HEK293T (cell line): Measurements from ENCODE around the gene NOS2.

Source experiments
- ARNT ChIP-seq: fragments of 450-650 bp; IDR thresholded peaks from 2 replicates; pipeline ENCODE4 v1.6.1; 2017; ENCODE audit warnings: mild to moderate bottlenecking
- BHLHE40 ChIP-seq: fragments of 450-650 bp; IDR thresholded peaks from 2 replicates; pipeline ENCODE4 v1.6.1; 2016; ENCODE audit warnings: mild to moderate bottlenecking, moderate library complexity, borderline replicate concordance
- ELF4 ChIP-seq: fragments of 450-650 bp; IDR thresholded peaks from 2 replicates; pipeline ENCODE4 v1.6.1; 2017; ENCODE audit warnings: antibody characterized with exemption
- HDGF ChIP-seq: fragments of 450-650 bp; IDR thresholded peaks from 2 replicates; pipeline ENCODE4 v1.6.1; 2017; ENCODE audit warnings: antibody characterized with exemption, borderline replicate concordance
- NFRKB ChIP-seq: fragments of 450-650 bp; IDR thresholded peaks from 2 replicates; pipeline ENCODE4 v1.6.1; 2016; ENCODE audit warnings: mild to moderate bottlenecking, moderate library complexity
- PKNOX1 ChIP-seq: fragments of 450-650 bp; IDR thresholded peaks from 2 replicates; pipeline ENCODE4 v1.6.1; 2016
- SP1 ChIP-seq: fragments of 450-650 bp; IDR thresholded peaks from 2 replicates; pipeline ENCODE4 v1.6.1; 2017
- SUZ12 ChIP-seq: fragments of 450-650 bp; IDR thresholded peaks from 2 replicates; pipeline ENCODE4 v1.6.1; 2016; ENCODE audit warnings: mild to moderate bottlenecking

- TF ChIP-seq ARNT (no peak), SUZ12 (no peak), ELF4 (no peak), PKNOX1 (no peak), HDGF (no peak), BHLHE40 (no peak), SP1 (no peak), NFRKB (no peak)
Measured at GRCh38 chr17:27832831-27833230, 32.5 kb upstream of the NOS2 start.
